Measurements from ENCODE around the gene PRDM10. TPM values are rescaled to one million over a fixed set of nuclear protein-coding genes. Genes with fewer than 3 reads are reported as not detected.

Gene PRDM10
- total RNA-seq, 1 donor, result 8.0 TPM

- H3K27ac ChIP-seq (ENCODE audit: low read depth, low read length), result no peak overlapping the region
- H3K4me2 ChIP-seq (ENCODE audit: insufficient read depth, low read length), result no peak overlapping the region
- H4K20me1 ChIP-seq (ENCODE audit: insufficient read depth, low read length), result peaks cover 5% of the 10 kb centered on the region
- H3K4me3 ChIP-seq (ENCODE audit: insufficient read depth, low read length), result no peak overlapping the region
- no peak for TF ChIP-seq CTCF (IDR thresholded peaks at IDR 0.05; ENCODE audit: extremely low read depth, low read depth, low read length)
- H3K36me3 ChIP-seq (ENCODE audit: insufficient read depth, low read length), result no peaks in the 10 kb centered on the region
- H2AFZ ChIP-seq (ENCODE audit: low read length), result no peak overlapping the region
- no peaks in the 10 kb centered on the region for H3K9me3 ChIP-seq (ENCODE audit: low read depth, low read length)
- peaks cover 53% of the 10 kb centered on the region for H3K79me2 ChIP-seq (ENCODE audit: insufficient read depth, low read length)
- no peaks in the 10 kb centered on the region for H3K27me3 ChIP-seq (ENCODE audit: insufficient read depth, low read length)
- no peak for DNase-seq (ENCODE audit: insufficient read length, low spot score, missing footprints)
- H3K4me1 ChIP-seq (ENCODE audit: insufficient read depth, low read length), result peaks cover 6% of the 10 kb centered on the region
These were observed 5.1 kb downstream of the PRDM10 start for GRCh38 chr11:129997513-129997912.

GRCh38 chr11:129996113-129996870, 6.3 kb downstream of the PRDM10 start:
- no peaks in the 10 kb centered on the region for H3K9me3 ChIP-seq (ENCODE audit: low read depth, low read length)
- peaks cover 53% of the 10 kb centered on the region for H3K79me2 ChIP-seq (ENCODE audit: insufficient read depth, low read length)
- no peak for DNase-seq (ENCODE audit: insufficient read length, low spot score, missing footprints)

GRCh38 chr11:129995163-129995562, 7.5 kb downstream of the PRDM10 start:
- Histone ChIP-seq H3K27me3 (ENCODE audit: insufficient read depth, low read length) (no peaks in the 10 kb centered on the region), H3K36me3 (ENCODE audit: insufficient read depth, low read length) (no peaks in the 10 kb centered on the region), H3K9me3 (ENCODE audit: low read depth, low read length) (no peaks in the 10 kb centered on the region), H3K4me2 (ENCODE audit: insufficient read depth, low read length) (no peak overlapping the region), H3K4me3 (ENCODE audit: insufficient read depth, low read length) (no peak overlapping the region), H2AFZ (ENCODE audit: low read length) (no peak overlapping the region), H4K20me1 (ENCODE audit: insufficient read depth, low read length) (peaks cover 12% of the 10 kb centered on the region), H3K4me1 (ENCODE audit: insufficient read depth, low read length) (no peaks in the 10 kb centered on the region), H3K27ac (ENCODE audit: low read depth, low read length) (no peak overlapping the region), H3K79me2 (ENCODE audit: insufficient read depth, low read length) (peaks cover 42% of the 10 kb centered on the region)
- no peak for TF ChIP-seq CTCF (IDR thresholded peaks at IDR 0.05; ENCODE audit: extremely low read depth, low read depth, low read length)
- DNase-seq (ENCODE audit: insufficient read length, low spot score, missing footprints), result no peak

More at GRCh38 chr11:129996113-129996870, 6.3 kb downstream of the PRDM10 start:
- TF ChIP-seq CTCF (IDR thresholded peaks at IDR 0.05; ENCODE audit: extremely low read depth, low read depth, low read length), result no peak
- H3K27ac ChIP-seq (ENCODE audit: low read depth, low read length), result no peak overlapping the region
- H3K4me1 ChIP-seq (ENCODE audit: insufficient read depth, low read length), result peaks cover 4% of the 10 kb centered on the region
- H2AFZ ChIP-seq (ENCODE audit: low read length), result no peak overlapping the region
- H3K36me3 ChIP-seq (ENCODE audit: insufficient read depth, low read length), result no peaks in the 10 kb centered on the region
- H3K4me2 ChIP-seq (ENCODE audit: insufficient read depth, low read length), result no peak overlapping the region
- H3K4me3 ChIP-seq (ENCODE audit: insufficient read depth, low read length), result no peak overlapping the region
- peaks cover 12% of the 10 kb centered on the region for H4K20me1 ChIP-seq (ENCODE audit: insufficient read depth, low read length)
- H3K27me3 ChIP-seq (ENCODE audit: insufficient read depth, low read length), result no peaks in the 10 kb centered on the region

GRCh38 chr11:129992161-129992944, 10.3 kb downstream of the PRDM10 start:
- H3K9me3 ChIP-seq (ENCODE audit: low read depth, low read length), result no peaks in the 10 kb centered on the region
- no peak overlapping the region for H2AFZ ChIP-seq (ENCODE audit: low read length)
- peaks cover 21% of the 10 kb centered on the region for H3K79me2 ChIP-seq (ENCODE audit: insufficient read depth, low read length)
- DNase-seq (ENCODE audit: insufficient read length, low spot score, missing footprints), result no peak
- peaks cover 17% of the 10 kb centered on the region for H4K20me1 ChIP-seq (ENCODE audit: insufficient read depth, low read length)
- H3K4me2 ChIP-seq (ENCODE audit: insufficient read depth, low read length), result no peak overlapping the region
- no peak overlapping the region for H3K4me3 ChIP-seq (ENCODE audit: insufficient read depth, low read length)
- no peaks in the 10 kb centered on the region for H3K27me3 ChIP-seq (ENCODE audit: insufficient read depth, low read length)
- no peak overlapping the region for H3K27ac ChIP-seq (ENCODE audit: low read depth, low read length)
- H3K36me3 ChIP-seq (ENCODE audit: insufficient read depth, low read length), result no peaks in the 10 kb centered on the region
- no peak for TF ChIP-seq CTCF (IDR thresholded peaks at IDR 0.05; ENCODE audit: extremely low read depth, low read depth, low read length)
- H3K4me1 ChIP-seq (ENCODE audit: insufficient read depth, low read length), result no peaks in the 10 kb centered on the region
